Prostate gland (tissue), 2 donors: ENCODE data around the gene INSIG1. TPM values are rescaled to one million over a fixed set of nuclear protein-coding genes. Genes with fewer than 3 reads are reported as not detected.

Source experiments
- DNase-seq: peaks from one replicate; pipeline ENCODE4 v3.0.0-alpha.2; 2019; ENCODE audit warnings: low spot score
- H3K27ac ChIP-seq, 2 donors: fragments of 200-600 bp; sonication (generic); 2 replicates each; pipeline ENCODE4 v1.5.1; 2017 to 2019
- H3K27me3 ChIP-seq: fragments of 200-600 bp; sonication (generic); replicated peaks from 2 replicates; pipeline ENCODE4 v1.5.1; 2019; ENCODE audit not compliant: insufficient read depth
- H3K36me3 ChIP-seq, 2 donors: fragments of 200-600 bp; sonication (generic); 1 replicate in 1 of 2; 2 replicates in 1 of 2; pipeline versions ENCODE4 v1.5.1 to v1.8.1; 2017 to 2019
- H3K4me1 ChIP-seq: fragments of 200-600 bp; sonication (generic); replicated peaks from 2 replicates; pipeline ENCODE4 v1.5.1; 2019
- H3K4me3 ChIP-seq, 2 donors: fragments of 200-600 bp; sonication (generic); 2 replicates each; pipeline ENCODE4 v1.5.1; 2017 to 2019
- H3K9me3 ChIP-seq: fragments of 200-600 bp; sonication (generic); 2 replicates; pipeline ENCODE4 v1.5.1; 2017
- CTCF ChIP-seq, 4 experiments: fragments of 200-600 bp in 2 of 4; fragments of 450-650 bp in 2 of 4; sonication (generic) in 2 of 4; IDR thresholded peaks; 1 replicate in 3 of 4; 2 replicates in 1 of 4; pipeline ENCODE4 v1.5.1; 2016 to 2019; ENCODE audit warnings: antibody characterized with exemption in 4 of 4, mild to moderate bottlenecking in 2 of 4, moderate library complexity in 2 of 4
- POLR2A ChIP-seq: fragments of 450-650 bp; IDR thresholded peaks from one replicate; pipeline ENCODE4 v1.6.1; 2016; ENCODE audit warnings: antibody characterized with exemption, mild to moderate bottlenecking
- POLR2AphosphoS5 ChIP-seq: sonication (generic); formaldehyde crosslinking; IDR thresholded peaks from one replicate; pipeline ENCODE4 v1.6.1; 2017; ENCODE audit warnings: antibody characterized with exemption
- WGBS: methylation state at CpG from one replicate; pipeline ENCODE4 v1.1.5; 2018; 5-methylcytosine and 5-hydroxymethylcytosine counted together
- intact Hi-C: fragments of 100-400 bp; cut with DNase I; formaldehyde crosslinking; loops from one replicate; pipeline ENCODE4 v1.14.2; 2022
- total RNA-seq, 2 donors: library from RNA; depleted of rRNA; stranded (reverse); fragments of >200 nt; gene quantifications; one replicate each; pipeline ENCODE4 v1.1.0, GENCODE V29; 2016

INSIG1 gene
- total RNA-seq, 2 donors from 2014 or later = 60.5 to 112 TPM

- Histone ChIP-seq H3K4me1 (no peaks in the 10 kb centered on the region), H3K27ac (peak overlapping the region; percentile 38 to 49), H3K27me3 (no peaks in the 10 kb centered on the region), H3K36me3 (no peaks in the 10 kb centered on the region), H3K9me3 (no peaks in the 10 kb centered on the region), H3K4me3 (no peak overlapping the region)
- no peak for DNase-seq
- intact Hi-C loops = no loop called here
- no peak for TF ChIP-seq POLR2AphosphoS5
- no peak for TF ChIP-seq POLR2A
- 73% methylated on average over 8 of the region's 8 CpGs for WGBS
These were observed 40.8 kb upstream of the INSIG1 start for GRCh38 chr7:155256761-155257481.

- H3K9me3 ChIP-seq = no peaks in the 10 kb centered on the region
- WGBS = 51% methylated on average over 30 of the region's 30 CpGs
- H3K4me3 ChIP-seq = no peak overlapping the region
- H3K27ac ChIP-seq = peak overlapping the region; percentile 38 to 49
- TF ChIP-seq POLR2AphosphoS5 (peak; percentile 55), POLR2A (no peak)
- H3K4me1 ChIP-seq = no peaks in the 10 kb centered on the region
- H3K27me3 ChIP-seq = no peaks in the 10 kb centered on the region
- DNase-seq = peak; percentile 56
- no peaks in the 10 kb centered on the region for H3K36me3 ChIP-seq
- intact Hi-C loops = no loop called here
These were observed 40.0 kb upstream of the INSIG1 start for GRCh38 chr7:155257482-155258225.

- H3K4me1 ChIP-seq = no peaks in the 10 kb centered on the region
- H3K4me3 ChIP-seq = no peak overlapping the region
- H3K36me3 ChIP-seq = no peaks in the 10 kb centered on the region
- no peaks in the 10 kb centered on the region for H3K27me3 ChIP-seq
- H3K9me3 ChIP-seq = no peaks in the 10 kb centered on the region
- H3K27ac ChIP-seq = peak overlapping the region; percentile 38 to 49
- WGBS = 48% methylated on average over 3 of the region's 3 CpGs
- intact Hi-C loops = no loop called here
- TF ChIP-seq POLR2AphosphoS5 (peak; percentile 14), POLR2A (no peak)
- DNase-seq = peak; percentile 27
These were observed 39.5 kb upstream of the INSIG1 start for GRCh38 chr7:155258226-155258560.

- intact Hi-C loops = no loop called here
- H3K27me3 ChIP-seq = no peaks in the 10 kb centered on the region
- no peak overlapping the region for H3K4me3 ChIP-seq
- TF ChIP-seq POLR2A = no peak
- no peak for TF ChIP-seq POLR2AphosphoS5
- no peak for TF ChIP-seq CTCF (IDR thresholded peaks at IDR 0.05)
- H3K4me1 ChIP-seq = no peaks in the 10 kb centered on the region
- no peaks in the 10 kb centered on the region for H3K9me3 ChIP-seq
- WGBS = 85% methylated on average over 10 of the region's 13 CpGs
- no peaks in the 10 kb centered on the region for H3K36me3 ChIP-seq
- no peak overlapping the region for H3K27ac ChIP-seq
- no peak for DNase-seq
These were observed 37.7 kb upstream of the INSIG1 start for GRCh38 chr7:155259866-155260497.

- no peaks in the 10 kb centered on the region for H3K4me1 ChIP-seq
- intact Hi-C loops = no loop called here
- TF ChIP-seq CTCF (IDR thresholded peaks at IDR 0.05) (no peak), POLR2AphosphoS5 (no peak), POLR2A (no peak)
- DNase-seq = no peak
- no peaks in the 10 kb centered on the region for H3K9me3 ChIP-seq
- H3K36me3 ChIP-seq = no peaks in the 10 kb centered on the region
- no peaks in the 10 kb centered on the region for H3K27me3 ChIP-seq
- no peak overlapping the region for H3K27ac ChIP-seq
- WGBS = 81% methylated on average over 11 of the region's 13 CpGs
- no peak overlapping the region for H3K4me3 ChIP-seq
These were observed 37.2 kb upstream of the INSIG1 start for GRCh38 chr7:155260498-155260872.
